K562 (cell line): ENCODE results near the gene MRPL57.

Experiments used
- KAT2B ChIP-seq: IDR thresholded peaks from one replicate; pipeline ENCODE4 v1.6.1; 2012; ENCODE audit warnings: low read depth, mild to moderate bottlenecking, control low read depth, inconsistent platforms, low read length, moderate library complexity
- MAFK ChIP-seq: IDR thresholded peaks from 2 replicates; pipeline ENCODE4 v1.6.1; 2011; ENCODE audit warnings: low read length, improper control_type of control experiment
- NELFE ChIP-seq: IDR thresholded peaks from 2 replicates; pipeline ENCODE4 v1.6.1; 2011; ENCODE audit warnings: mild to moderate bottlenecking; ENCODE audit not compliant: insufficient read depth, insufficient read length
- RNF2 ChIP-seq: sonication (generic); IDR thresholded peaks from 2 replicates; pipeline ENCODE4 v1.6.1; 2016
- SMARCC2 ChIP-seq: fragments of 450-650 bp; IDR thresholded peaks from 2 replicates; pipeline ENCODE4 v1.6.1; 2017; ENCODE audit warnings: antibody characterized with exemption, moderate library complexity, mild to moderate bottlenecking, low read depth
- SP1 ChIP-seq: sonication (generic); formaldehyde crosslinking; IDR thresholded peaks from 2 replicates; pipeline ENCODE4 v1.8.1; 2022; ENCODE audit warnings: mild to moderate bottlenecking, missing genetic modification reagents
- TAF1 ChIP-seq: IDR thresholded peaks from 2 replicates; pipeline ENCODE4 v1.6.1; 2011; ENCODE audit warnings: mild to moderate bottlenecking, low read length, moderate library complexity; ENCODE audit not compliant: insufficient read depth, control insufficient read depth, severe bottlenecking; ENCODE audit errors: extremely low read depth
- USF2 ChIP-seq: sonication (generic); formaldehyde crosslinking; IDR thresholded peaks from 2 replicates; pipeline ENCODE4 v1.5.0; 2020; ENCODE audit warnings: missing genetic modification reagents
- ZFP1 ChIP-seq: fragments of 450-650 bp; formaldehyde crosslinking; IDR thresholded peaks from 2 replicates; pipeline ENCODE4 v1.4.0; 2020; ENCODE audit warnings: mild to moderate bottlenecking, mixed read lengths
- ZNF274 ChIP-seq: IDR thresholded peaks from 2 replicates; pipeline ENCODE4 v1.6.1; 2011; ENCODE audit warnings: low read depth, mild to moderate bottlenecking, low read length, moderate library complexity, borderline replicate concordance
- TF ChIP-seq, protein P1 (sequence below): sonication (generic); formaldehyde crosslinking; IDR thresholded peaks from 2 replicates; pipeline ENCODE4 v1.8.0; 2022; ENCODE audit warnings: mild to moderate bottlenecking, missing genetic modification reagents
- TF ChIP-seq, protein P2 (sequence below), 3 experiments: IDR thresholded peaks in 2 of 3; conservative IDR thresholded peaks in 1 of 3; 2 replicates each; pipeline ENCODE4 v1.5.1; 2011 to 2012; ENCODE audit warnings: low read length in 3 of 3, mild to moderate bottlenecking in 3 of 3, control low read depth in 2 of 3, improper control_type of control experiment in 1 of 3, inconsistent platforms in 1 of 3, low read depth in 1 of 3, mixed read lengths in 1 of 3, moderate library complexity in 1 of 3; ENCODE audit not compliant: insufficient read depth in 2 of 3

- TF ChIP-seq NELFE (no peak), USF2 (CRISPR knock-in tag) (no peak), SP1 (CRISPR knock-in tag) (no peak), ZFP1 (CRISPR knock-in tag) (no peak), ZNF274 (no peak), MAFK (no peak), KAT2B (no peak), SMARCC2 (no peak), RNF2 (no peak), TAF1 (no peak)
- TF ChIP-seq, protein P1, sequence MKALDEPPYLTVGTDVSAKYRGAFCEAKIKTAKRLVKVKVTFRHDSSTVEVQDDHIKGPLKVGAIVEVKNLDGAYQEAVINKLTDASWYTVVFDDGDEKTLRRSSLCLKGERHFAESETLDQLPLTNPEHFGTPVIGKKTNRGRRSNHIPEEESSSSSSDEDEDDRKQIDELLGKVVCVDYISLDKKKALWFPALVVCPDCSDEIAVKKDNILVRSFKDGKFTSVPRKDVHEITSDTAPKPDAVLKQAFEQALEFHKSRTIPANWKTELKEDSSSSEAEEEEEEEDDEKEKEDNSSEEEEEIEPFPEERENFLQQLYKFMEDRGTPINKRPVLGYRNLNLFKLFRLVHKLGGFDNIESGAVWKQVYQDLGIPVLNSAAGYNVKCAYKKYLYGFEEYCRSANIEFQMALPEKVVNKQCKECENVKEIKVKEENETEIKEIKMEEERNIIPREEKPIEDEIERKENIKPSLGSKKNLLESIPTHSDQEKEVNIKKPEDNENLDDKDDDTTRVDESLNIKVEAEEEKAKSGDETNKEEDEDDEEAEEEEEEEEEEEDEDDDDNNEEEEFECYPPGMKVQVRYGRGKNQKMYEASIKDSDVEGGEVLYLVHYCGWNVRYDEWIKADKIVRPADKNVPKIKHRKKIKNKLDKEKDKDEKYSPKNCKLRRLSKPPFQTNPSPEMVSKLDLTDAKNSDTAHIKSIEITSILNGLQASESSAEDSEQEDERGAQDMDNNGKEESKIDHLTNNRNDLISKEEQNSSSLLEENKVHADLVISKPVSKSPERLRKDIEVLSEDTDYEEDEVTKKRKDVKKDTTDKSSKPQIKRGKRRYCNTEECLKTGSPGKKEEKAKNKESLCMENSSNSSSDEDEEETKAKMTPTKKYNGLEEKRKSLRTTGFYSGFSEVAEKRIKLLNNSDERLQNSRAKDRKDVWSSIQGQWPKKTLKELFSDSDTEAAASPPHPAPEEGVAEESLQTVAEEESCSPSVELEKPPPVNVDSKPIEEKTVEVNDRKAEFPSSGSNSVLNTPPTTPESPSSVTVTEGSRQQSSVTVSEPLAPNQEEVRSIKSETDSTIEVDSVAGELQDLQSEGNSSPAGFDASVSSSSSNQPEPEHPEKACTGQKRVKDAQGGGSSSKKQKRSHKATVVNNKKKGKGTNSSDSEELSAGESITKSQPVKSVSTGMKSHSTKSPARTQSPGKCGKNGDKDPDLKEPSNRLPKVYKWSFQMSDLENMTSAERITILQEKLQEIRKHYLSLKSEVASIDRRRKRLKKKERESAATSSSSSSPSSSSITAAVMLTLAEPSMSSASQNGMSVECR, result no peak
- TF ChIP-seq, protein P2, sequence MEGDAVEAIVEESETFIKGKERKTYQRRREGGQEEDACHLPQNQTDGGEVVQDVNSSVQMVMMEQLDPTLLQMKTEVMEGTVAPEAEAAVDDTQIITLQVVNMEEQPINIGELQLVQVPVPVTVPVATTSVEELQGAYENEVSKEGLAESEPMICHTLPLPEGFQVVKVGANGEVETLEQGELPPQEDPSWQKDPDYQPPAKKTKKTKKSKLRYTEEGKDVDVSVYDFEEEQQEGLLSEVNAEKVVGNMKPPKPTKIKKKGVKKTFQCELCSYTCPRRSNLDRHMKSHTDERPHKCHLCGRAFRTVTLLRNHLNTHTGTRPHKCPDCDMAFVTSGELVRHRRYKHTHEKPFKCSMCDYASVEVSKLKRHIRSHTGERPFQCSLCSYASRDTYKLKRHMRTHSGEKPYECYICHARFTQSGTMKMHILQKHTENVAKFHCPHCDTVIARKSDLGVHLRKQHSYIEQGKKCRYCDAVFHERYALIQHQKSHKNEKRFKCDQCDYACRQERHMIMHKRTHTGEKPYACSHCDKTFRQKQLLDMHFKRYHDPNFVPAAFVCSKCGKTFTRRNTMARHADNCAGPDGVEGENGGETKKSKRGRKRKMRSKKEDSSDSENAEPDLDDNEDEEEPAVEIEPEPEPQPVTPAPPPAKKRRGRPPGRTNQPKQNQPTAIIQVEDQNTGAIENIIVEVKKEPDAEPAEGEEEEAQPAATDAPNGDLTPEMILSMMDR (IDR thresholded peaks at IDR 0.05 in 2 of 3, conservative IDR thresholded peaks at IDR 0.05 in 1 of 3; ENCODE audit: insufficient read depth in 2 of 3, low read depth in 1 of 3, low read length in 3 of 3), result no peak
Measured at GRCh38 chr13:21138561-21138960, 37.9 kb upstream of the MRPL57 start.
